Right hindlimb (tissue), 1 donor: ENCODE measurements around the gene KCNJ10.
A peak's percentile ranks its signal among the peaks of the same experiment; 100 is the strongest.

Experiments
- DNase-seq: peaks from one replicate; pipeline ENCODE4 v3.0.0-alpha.2; 2018

KCNJ10 gene

DNA sequence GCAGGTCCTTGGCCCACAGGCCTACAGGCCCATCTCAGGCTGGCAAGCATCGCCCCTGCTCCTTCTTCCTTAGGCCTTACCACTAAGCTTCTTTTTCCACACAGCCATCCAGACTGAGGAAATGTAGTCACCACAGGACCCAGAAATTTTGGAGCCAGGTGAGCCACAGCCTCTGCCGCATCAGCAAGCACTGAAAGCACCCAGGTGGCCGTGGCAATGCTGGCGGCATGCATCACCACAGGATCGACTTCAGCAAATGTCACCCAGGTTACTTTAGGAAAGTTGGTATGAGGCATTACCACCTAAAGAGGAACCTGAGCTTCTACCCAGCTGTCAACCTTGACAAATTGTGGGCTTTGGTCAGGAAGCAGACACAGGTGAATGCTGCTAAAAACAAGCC lies 49.8 kb downstream of the KCNJ10 start:
- DNase-seq = no peak

DNA sequence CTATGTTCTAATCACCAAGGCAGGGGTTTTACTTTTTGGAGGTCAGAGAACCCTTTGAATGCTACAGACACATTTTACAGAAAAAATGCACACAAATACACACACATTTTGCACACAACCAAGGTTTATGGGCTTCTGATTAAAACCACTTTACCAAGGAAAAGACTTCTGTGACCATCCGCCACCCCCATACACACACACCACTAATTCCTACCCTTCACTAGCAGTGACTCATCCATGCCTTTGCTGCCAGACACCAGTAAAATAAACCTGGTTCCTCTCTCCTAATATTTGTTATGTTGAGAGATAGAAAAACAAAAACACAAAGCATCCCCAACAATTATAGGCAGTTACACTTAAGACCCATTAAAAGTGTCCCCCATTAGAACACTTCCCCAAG lies 51.1 kb downstream of the KCNJ10 start:
- DNase-seq = no peak

DNA sequence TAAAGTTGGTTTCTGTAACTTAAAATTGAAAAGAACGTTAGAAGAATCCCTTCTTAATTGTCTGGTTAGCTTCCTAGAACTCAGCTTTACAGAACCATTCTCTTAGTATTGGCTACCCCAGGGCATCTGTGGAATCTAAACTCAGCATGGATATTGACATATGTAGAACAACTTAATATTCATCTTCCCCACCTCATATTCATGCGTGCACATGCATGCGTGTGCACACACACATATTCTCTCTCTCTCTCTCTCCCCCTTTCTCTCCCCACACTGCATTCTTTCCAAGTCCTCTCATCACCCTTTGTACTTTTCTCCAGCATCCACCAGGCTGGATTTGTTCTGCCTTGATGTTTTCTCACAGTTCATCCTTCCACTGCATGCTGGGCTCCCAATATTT lies 51.6 kb downstream of the KCNJ10 start:
- no peak for DNase-seq

DNA sequence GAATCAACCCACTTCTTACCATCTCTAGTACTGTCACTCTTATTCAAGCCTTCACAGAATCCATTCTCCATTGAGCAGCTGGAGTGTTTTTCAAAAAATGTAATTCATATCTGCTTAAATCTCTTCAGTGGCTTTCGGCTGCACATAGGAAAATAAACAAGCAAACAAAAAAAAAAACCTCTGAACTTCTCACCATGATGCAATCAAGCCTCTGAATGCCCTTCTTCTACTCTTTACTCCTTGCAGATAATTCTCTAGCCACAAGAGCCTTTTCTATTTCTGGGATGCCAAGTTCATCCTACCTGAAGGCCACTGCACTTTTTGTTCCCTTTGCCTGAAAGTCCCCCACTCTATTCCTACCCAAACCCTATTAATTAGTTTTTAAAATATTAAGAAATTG lies 52.4 kb downstream of the KCNJ10 start:
- DNase-seq = no peak

DNA sequence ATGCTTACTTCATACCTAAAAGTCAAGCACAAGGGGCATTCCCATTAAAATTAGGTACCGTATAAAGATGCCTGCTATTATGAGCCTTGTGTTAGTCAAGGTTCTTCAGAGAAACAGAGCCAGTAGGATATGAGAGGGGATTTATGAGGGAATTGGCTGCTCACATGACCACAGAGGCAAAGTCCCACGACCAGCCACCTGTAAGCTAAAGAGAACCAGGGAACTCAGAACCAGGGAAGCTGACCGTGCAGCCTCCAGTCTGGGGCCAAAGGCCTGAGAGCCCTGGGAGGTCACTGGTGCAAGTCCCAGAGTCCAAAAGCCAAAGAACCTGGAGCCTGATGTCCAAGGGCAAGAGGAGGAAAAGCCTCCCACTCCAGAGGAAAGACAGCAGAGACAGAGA lies 58.2 kb downstream of the KCNJ10 start:
- no peak for DNase-seq

DNA sequence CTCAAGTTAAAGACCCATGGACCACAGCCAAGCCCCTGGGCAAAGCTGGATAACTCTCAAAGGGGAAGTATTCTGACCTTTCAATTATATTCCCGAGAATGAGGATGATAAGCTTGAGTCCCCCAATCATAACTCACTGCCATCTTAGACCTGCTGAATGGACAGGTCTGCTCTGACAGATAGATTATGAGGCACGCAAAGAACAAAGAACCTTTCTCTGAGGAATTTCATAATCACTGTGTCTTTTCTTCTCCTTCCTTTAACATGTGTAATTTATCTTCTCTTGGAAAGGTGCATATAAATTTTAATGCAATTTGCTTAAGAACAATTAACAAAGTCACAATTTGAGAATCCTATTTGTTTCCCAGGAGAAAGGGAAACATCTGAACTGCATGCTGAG lies 60.2 kb downstream of the KCNJ10 start:
- no peak for DNase-seq

DNA sequence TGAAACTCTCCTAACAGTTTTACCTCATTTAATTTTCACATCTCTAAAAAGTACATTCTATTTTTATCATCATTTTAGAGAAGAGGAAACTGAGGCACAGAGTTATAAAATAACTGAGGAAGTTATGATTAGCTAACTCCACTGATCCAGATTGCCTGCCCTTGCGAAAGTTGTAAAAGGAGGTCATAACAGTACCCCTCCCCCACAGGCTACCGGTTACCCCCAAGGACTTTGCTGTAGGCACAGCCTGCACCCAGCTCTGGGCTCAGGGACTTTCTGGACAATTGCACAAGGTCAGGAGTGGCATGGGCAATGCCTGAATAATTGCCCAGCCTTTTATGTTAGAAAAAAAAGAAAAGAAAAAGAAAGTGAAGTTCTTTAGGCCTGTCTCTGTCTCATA lies 60.9 kb downstream of the KCNJ10 start:
- no peak for DNase-seq

DNA sequence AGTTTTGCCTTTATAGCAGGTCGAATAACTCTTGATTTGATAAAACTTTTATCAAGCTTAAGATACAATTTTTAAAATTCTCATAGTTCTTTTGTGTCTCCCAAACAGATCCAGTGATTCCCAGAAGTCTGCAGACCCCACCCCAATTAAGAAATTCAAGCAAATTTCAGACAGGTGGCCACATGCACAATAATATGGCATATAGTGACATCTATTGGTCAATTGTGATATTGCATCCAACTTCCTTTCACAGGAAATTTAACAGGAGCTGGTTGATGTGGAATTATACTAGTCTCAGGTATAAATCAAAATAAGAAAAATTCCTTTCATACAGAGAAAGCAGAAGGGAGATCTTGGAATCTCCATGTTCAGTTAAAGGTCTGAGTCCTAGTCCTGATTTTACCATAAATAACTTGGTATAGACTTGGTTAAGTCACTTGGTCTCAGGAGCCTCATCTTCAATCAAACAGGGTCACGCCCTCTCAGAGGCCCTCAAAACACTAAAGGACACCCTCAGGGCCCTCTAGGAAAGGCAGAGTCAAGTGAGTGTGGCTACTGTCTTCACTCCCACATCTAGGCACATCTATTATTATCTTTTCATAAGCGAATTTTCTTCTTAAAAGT lies 62.3 kb downstream of the KCNJ10 start:
- DNase-seq = no peak

DNA sequence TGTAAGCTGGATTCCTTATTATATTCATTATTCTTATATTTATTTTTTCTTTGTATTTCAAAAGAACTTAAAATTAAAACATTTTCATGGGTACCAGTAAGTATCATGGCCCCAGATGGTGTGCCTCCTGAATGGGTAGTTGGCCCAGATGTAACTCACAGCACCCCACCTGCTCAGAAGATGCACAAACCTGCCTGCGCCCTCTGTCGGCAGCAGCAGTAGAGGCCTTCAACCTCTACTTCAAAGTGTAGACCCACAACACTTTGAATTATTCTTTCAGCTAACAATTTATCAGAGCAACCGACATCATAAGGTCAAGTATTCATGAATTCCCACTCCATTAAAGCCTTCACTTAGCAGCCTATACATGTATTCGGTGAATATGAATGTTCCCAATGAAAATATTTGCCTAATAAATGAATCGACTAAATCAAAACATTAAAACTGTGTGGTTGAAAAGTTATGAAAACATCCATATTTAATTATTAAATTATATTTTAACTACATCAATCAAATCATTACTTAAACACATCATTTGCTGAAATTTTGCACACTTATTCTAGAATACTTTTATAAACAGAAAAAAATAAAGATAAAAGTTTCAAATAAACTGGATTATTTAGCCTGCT lies 63.5 kb downstream of the KCNJ10 start:
- peak; percentile 51 for DNase-seq

DNA sequence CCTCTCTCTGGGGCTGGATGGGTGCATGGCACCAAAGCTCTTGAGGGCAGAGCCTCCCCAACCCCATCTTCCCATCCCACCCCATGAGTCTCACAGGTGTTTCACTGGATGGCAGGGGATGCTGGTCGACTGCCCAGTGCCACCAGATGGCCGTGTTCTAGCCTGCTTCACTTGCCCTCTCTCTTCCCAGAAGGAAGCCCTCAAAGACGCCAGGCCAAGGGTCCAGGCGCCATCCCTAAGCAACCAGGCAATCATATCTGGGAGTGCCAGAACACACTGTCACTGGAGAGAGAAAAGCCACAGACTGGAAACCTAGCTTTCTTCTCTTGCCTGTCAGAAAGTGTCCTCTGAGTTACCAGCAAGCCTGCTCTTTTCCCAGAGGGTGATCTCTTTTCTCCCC lies 64.9 kb downstream of the KCNJ10 start:
- DNase-seq = no peak

DNA sequence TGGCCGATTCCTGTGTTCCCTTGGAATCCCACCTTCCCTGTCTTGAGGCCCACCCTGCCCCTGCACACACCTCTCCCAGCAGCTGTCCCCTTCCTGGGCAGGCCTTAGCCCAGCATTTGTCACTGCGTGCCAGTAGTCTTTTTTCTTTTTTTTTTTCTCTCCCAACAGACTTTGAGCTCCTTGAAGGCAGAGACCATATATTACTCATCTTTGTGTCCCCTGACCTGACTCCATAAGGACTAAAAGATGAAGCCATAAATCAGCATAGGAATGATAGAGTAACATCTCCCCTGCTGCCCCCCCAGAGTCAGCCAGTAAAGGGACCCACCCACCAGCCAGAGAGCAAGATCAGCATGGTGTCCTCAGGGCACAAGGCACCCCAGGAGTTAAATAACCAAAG lies 65.5 kb downstream of the KCNJ10 start:
- no peak for DNase-seq

DNA sequence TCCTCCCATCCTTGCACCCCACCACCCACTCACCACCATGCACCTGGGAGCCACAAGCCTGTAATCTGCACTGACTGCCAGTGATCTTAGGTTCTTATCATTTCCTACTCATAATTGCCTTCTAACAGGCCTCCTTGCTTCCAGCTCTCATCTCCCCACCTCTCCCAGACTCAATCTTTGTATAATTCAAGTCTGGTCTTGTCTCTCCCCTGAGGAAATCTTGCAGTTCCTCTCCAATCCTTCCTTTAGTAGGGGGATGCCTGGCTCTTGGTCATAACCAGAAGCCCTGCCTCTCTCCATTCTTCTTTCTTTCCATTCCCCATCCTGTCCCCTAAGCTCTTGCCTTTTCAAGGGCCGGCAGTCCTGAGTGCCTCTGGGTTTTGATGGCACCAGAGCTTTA lies 66.0 kb downstream of the KCNJ10 start:
- DNase-seq = no peak

DNA sequence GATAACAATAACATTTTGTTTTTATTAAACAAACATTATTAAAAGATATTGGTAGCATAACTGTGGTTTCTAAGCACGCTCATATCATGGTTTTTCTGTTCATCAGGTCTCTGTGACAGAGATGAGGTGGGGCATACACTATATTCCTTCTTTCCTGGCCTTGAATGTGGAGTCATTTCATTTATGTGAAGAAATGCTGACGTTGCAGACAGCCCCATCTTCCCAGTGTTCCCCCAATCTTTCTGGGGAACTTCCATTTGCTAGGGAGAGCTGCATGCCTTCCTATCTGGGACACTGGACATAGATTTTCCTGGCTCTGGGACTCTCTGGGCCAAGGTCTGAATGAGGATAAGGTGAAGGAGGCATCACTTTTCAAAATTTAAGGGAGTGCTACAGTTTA lies 68.5 kb downstream of the KCNJ10 start:
- DNase-seq = no peak

DNA sequence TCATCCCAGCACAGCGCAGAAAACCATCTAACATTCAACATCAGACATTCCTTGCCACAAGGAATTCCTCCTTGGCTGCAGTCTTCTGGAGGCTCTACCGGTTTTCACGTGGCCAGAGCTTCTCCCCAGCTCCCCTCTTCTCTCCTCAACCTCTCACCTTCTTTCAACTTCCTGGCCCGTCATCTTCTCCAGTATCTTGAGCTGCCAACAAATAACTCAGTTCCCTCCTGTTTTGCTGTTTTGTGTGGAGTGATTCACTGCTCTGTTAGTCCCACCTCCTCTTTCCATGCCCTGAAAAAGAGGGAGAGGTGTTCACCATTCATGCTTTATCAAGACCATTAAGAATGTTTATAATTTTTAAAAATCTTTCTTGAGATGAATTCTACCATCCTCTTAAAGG lies 70.8 kb downstream of the KCNJ10 start:
- DNase-seq = no peak

DNA sequence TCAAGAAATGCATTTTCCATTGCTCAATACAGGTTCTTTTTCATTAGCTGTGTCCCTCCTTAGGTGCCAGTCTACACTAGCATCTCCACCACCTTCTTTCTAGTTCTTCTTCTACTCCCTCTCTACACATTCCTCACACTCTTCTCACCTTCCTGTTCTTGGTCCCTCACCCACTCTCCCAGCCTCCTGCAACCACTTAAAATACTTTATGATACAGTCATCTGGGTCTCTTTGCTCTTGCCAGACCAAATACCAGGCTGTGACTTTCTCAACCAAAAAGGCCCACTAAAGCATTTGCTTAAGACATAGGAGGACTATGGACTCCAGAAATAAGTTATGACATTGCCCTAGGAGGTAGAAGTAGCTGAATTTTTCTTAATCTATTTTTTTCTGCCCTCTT lies 73.3 kb downstream of the KCNJ10 start:
- no peak for DNase-seq

DNA sequence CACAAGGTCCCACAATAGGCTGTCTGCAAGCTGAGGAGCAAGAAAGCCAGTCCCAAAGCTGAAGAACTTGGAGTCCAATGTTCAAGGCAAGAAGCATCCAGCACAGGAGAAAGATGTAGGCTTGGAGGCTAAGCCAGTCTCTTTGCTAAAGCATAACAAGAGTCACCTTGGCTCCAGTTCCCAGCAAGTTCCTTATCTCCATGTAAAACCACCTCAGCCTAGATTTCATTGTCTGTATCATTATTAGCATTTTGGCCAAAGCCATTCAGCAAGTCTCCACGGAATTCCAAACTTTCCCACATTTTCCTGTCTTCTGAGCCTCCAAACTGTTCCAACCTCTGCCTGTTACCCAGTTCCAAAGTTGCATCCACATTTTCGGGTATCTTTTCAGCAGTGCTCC lies 75.1 kb downstream of the KCNJ10 start:
- DNase-seq = no peak

DNA sequence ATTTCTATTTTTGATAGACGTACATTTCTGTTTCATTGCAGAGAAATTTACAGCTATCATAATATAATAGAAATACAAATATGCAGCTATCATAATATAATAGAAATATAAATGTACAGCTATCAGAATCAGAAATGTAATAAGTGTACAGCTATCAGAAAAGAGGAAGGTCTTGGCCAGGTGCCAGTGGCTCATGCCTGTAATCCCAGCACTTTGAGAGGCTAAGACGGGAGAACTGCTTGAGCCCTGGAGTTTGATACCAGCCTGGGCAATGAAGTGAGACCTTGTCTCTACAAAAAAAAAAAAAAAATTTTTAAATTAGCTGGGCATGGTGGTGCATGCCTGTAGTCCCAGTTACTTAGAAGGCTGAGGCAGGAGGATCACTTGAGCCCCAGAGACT lies 76.0 kb downstream of the KCNJ10 start:
- no peak for DNase-seq

DNA sequence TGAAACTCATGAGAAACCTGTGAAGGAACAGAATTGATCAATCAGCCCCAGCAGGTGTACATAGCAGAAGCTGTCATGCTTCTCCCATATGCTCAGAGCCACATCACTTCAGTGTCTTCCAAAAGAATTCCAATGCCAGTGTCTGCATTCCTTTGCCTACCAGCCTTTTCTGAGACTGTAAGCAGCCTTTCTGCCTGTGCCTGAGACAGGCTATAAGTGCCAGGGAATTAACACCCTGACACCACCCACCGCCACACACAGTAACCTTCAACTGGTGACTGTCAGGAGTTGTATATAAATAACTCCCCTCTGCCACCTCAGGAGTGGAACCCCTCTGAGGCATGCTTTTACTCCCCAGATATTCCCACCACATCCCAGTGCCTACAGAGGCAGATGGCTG lies 77.8 kb downstream of the KCNJ10 start:
- DNase-seq = no peak

DNA sequence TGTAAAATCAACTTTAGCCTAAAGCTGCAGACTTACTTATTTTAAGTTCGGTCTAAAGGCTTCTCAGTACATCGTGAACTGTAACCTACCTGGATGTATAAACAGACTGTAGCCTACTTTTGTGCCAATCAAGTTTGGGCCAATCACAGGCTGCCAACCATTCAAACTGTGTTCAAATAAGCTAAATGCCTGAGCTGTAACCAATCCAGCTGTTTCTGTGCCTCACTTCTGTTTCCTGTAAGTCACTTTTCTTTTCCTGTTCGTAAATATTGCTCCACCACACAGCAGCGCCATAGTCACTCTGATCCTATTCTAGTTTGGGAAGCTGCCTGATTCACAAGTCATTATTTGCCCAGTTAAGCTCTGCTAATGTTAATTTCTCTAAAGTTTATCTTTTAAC lies 78.4 kb downstream of the KCNJ10 start:
- no peak for DNase-seq

DNA sequence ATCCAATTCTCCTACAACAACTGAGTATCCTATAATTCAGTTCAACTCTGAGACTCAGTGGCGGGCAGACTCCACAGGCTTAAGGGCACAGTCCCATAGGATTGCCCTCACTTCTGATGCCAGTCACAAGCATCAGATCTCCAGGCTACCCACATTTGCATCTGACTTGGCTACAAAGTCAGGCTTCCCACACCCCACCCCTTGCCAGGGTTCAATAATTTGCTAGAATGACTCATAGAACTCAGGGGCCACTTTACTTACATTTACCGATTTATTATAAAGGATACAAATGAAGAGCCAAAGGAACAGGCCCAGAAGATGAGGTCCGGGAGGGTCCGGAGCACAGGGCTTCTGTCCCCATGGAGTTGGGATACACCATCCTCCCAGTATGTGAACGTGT lies 80.0 kb downstream of the KCNJ10 start:
- no peak for DNase-seq

DNA sequence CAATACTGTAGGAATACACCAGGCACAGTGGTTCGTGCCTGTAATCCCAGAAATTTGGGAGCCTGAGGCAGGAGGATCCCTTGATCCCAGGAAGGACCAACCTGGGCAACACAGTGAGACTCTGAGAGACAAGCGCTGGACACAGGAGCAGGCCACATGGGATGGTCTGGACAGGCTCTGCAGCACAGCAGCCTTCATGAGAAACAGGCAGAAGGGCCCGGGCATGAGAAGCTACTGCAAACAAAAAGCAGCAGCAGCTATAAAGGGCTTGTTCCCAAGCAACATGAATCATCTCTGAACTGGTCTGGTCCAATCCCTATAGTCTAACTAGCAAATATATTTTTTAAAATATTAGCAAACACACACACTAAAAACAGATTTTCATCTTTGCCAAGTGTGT lies 80.4 kb downstream of the KCNJ10 start:
- no peak for DNase-seq

DNA sequence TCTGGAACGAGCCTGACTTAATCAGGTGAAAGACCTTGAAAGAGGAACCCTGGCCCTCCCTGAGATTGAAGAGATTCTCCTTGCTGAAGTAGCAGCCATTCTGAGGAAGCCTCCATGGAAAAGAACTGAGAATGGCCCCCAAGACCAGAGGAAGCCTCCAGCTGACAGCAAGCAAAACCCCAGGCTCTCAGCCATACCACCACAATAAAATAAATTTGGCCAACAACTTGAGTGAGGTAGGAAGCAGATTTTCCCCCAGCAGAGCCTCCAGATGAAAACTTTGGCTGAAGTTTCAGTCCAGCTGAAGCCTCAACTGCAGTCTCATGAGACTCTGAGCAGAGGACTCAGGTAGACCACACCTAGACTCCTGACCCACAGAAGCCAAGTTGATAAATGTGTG lies 82.0 kb downstream of the KCNJ10 start:
- no peak for DNase-seq

DNA sequence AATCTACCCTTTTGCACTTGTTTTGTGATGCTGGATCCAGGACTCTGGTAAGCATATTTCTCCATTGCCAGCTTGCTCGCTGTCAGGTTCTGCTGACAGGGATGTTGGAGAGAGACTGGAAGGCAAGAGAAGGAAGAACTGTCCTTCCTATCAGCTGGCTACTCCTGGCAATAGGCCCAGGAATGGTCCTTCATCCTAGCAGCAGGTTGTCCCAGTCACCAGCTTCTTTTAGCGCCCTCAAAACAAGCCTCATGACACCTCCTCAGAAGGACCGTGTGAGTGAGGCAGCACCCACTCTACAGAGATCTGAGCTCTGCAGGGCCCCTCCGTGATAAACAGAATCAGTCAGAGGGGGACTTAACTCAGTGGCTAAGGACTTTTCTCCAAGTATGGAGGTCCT lies 82.8 kb downstream of the KCNJ10 start:
- no peak for DNase-seq

DNA sequence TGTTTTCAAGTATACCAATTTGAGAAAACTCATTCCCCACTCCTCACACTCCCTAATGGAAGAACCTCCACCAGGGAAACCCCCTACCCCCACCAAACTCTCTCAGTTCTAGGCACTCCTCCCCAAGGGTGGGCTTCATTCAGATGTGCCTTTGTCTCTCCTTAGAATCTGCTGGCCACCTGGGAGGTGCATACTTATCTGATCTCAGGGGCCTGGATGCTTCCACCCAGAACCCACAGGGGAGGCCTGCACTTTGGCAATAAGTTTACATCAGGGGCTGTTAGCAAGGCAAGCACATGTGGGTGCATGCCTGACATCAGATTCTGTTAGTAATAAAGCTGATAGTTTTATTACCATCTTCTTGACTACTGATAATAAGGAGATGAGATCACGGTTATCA lies 83.4 kb downstream of the KCNJ10 start:
- DNase-seq = no peak

DNA sequence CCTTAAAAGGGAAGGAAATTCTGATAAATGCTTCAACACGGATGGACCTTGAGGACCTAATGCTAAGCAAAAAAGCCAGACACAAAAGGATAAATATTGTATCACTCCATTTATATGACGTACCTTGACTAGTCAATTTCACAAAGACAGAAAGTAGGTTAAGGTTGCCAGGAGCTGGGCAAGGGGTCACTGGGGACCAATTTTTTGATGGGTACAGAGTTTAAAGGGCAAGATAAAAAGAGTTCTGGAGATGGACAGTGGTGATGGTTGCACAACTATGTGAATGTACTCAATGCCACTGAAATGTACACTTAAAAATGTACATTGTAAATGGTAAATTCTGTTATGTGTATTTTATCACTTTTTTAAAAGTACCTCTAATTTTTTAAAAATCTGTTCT lies 83.9 kb downstream of the KCNJ10 start:
- DNase-seq = no peak
